Mesendoderm (in vitro differentiated cells): ENCODE measurements around the gene WFDC2. TPM values are rescaled to one million over a fixed set of nuclear protein-coding genes. Genes with fewer than 3 reads are reported as not detected.
A peak's percentile ranks its signal among the peaks of the same experiment; 100 is the strongest.

Source experiments
- DNase-seq: peaks from one replicate; pipeline ENCODE4 v3.0.0; 2013
- H2AK5ac ChIP-seq: 2 replicates; pipeline ENCODE4 v1.6.1; 2013; ENCODE audit warnings: low read length, inconsistent platforms
- H2BK120ac ChIP-seq: 2 replicates; pipeline ENCODE4 v1.6.1; 2013; ENCODE audit warnings: low read depth, mild to moderate bottlenecking, low read length, moderate library complexity, mixed read lengths
- H2BK15ac ChIP-seq: replicated peaks from 2 replicates; pipeline ENCODE4 v1.6.1; 2013; ENCODE audit warnings: low read depth, mild to moderate bottlenecking, moderate library complexity
- H2BK5ac ChIP-seq: 2 replicates; pipeline ENCODE4 v1.6.1; 2013; ENCODE audit warnings: low read length, inconsistent platforms
- H3K18ac ChIP-seq: 2 replicates; pipeline ENCODE4 v1.6.1; 2013; ENCODE audit warnings: mild to moderate bottlenecking, low read length, mixed read lengths
- H3K23ac ChIP-seq: one replicate; pipeline ENCODE4 v1.6.1; 2013; ENCODE audit warnings: low read length
- H3K27ac ChIP-seq: 2 replicates; pipeline ENCODE4 v1.5.1; 2013; ENCODE audit warnings: low read depth, mild to moderate bottlenecking, inconsistent platforms, low read length, moderate library complexity
- H3K27me3 ChIP-seq: 2 replicates; pipeline ENCODE4 v1.6.1; 2013; ENCODE audit warnings: low read length, control low read depth, mild to moderate bottlenecking, inconsistent platforms; ENCODE audit not compliant: insufficient read depth, poor library complexity
- H3K36me3 ChIP-seq: 2 replicates; pipeline ENCODE4 v1.6.1; 2013; ENCODE audit warnings: low read length, inconsistent platforms; ENCODE audit not compliant: control insufficient read depth, insufficient read depth
- H3K4ac ChIP-seq: one replicate; pipeline ENCODE4 v1.6.1; 2013; ENCODE audit warnings: low read depth, mild to moderate bottlenecking, low read length, moderate library complexity
- H3K4me1 ChIP-seq: 2 replicates; pipeline ENCODE4 v1.6.1; 2013; ENCODE audit warnings: low read depth, low read length, inconsistent platforms; ENCODE audit not compliant: control insufficient read depth
- H3K4me2 ChIP-seq: 2 replicates; pipeline ENCODE4 v1.6.1; 2013; ENCODE audit warnings: low read length
- H3K4me3 ChIP-seq: 2 replicates; pipeline ENCODE4 v1.5.1; 2013; ENCODE audit warnings: mild to moderate bottlenecking, low read length
- H3K56ac ChIP-seq: one replicate; pipeline ENCODE4 v1.6.1; 2013; ENCODE audit warnings: low read length
- H3K79me1 ChIP-seq: 2 replicates; pipeline ENCODE4 v1.6.1; 2013; ENCODE audit warnings: low read length, inconsistent platforms
- H3K79me2 ChIP-seq: 2 replicates; pipeline ENCODE4 v1.6.1; 2013; ENCODE audit warnings: mild to moderate bottlenecking, low read length; ENCODE audit not compliant: control insufficient read depth, insufficient read depth
- H3K9ac ChIP-seq: 2 replicates; pipeline ENCODE4 v1.6.1; 2013; ENCODE audit warnings: low read length, inconsistent platforms
- H4K5ac ChIP-seq: one replicate; pipeline ENCODE4 v1.6.1; 2013; ENCODE audit warnings: low read length
- H4K8ac ChIP-seq: one replicate; pipeline ENCODE4 v1.6.1; 2013; ENCODE audit warnings: low read depth, mild to moderate bottlenecking, control low read depth, low read length, moderate library complexity
- WGBS: extraction: QIAGEN DNeasy Blood & Tissue Kit; methylation state at CpG from one replicate; pipeline ENCODE4 v1.1.7; 2013; ENCODE audit warnings: low lambda C conversion rate, missing lambda C conversion rate; ENCODE audit not compliant: insufficient coverage; ENCODE audit errors: extremely low coverage; 5-methylcytosine and 5-hydroxymethylcytosine counted together
- polyA plus RNA-seq, 2 experiments: library from polyadenylated mRNA; stranded (reverse); fragments of 200-250 nt; gene quantifications; one replicate each; pipeline ENCODE4 v1.2.3, GENCODE V29; 2013

Gene WFDC2
- polyA plus RNA-seq (2013, experiment 1 of 2), result 146 TPM
- polyA plus RNA-seq (2013, experiment 2 of 2), result 142 TPM

- Histone ChIP-seq H2AK5ac (no peak within 1 kb of the TSS), H3K9ac (peak within 1 kb of the TSS; percentile 82)
- WGBS, result no CpG with 5 or more reads among the region's 54 CpGs
These were observed at the start of gene WFDC2 for GRCh38 chr20:45469336-45470261. Gene WFDC2 (plus strand): TSS chr20:45469753. CDS start chr20:45469782, 29 bp downstream.

GRCh38 chr20:45420125-45420524 is 49.4 kb upstream of the WFDC2 start:
- Histone ChIP-seq H3K56ac (no peak overlapping the region), H3K18ac (no peak overlapping the region), H3K23ac (no peak overlapping the region), H3K4ac (no peak overlapping the region), H3K4me1 (peaks cover 3% of the 10 kb centered on the region), H3K27me3 (no peaks in the 10 kb centered on the region), H2BK15ac (no peak overlapping the region), H2BK5ac (no peak overlapping the region), H3K79me1 (peaks cover 9% of the 10 kb centered on the region), H3K4me2 (no peak overlapping the region), H3K9ac (no peak overlapping the region), H4K8ac (no peak overlapping the region), H2AK5ac (no peak overlapping the region), H3K79me2 (peaks cover 8% of the 10 kb centered on the region), H3K4me3 (no peak overlapping the region), H2BK120ac (no peak overlapping the region), H3K27ac (no peak overlapping the region), H4K5ac (no peak overlapping the region), H3K36me3 (peaks cover 18% of the 10 kb centered on the region)
- no CpG with 5 or more reads among the region's 8 CpGs for WGBS
- DNase-seq, result no peak

More at GRCh38 chr20:45469336-45470261, at the start of gene WFDC2:
- peak within 1 kb of the TSS; percentile 69 for H3K4me3 ChIP-seq
- H2BK15ac ChIP-seq, result no peak within 1 kb of the TSS
- H3K4ac ChIP-seq, result peak within 1 kb of the TSS; percentile 17
- peak within 1 kb of the TSS; percentile 0 for H3K27ac ChIP-seq
- H3K36me3 ChIP-seq, result no peaks in the 10 kb centered on the region
- H2BK120ac ChIP-seq, result no peak within 1 kb of the TSS
- peak within 1 kb of the TSS; percentile 9 for H2BK5ac ChIP-seq
- peak within 1 kb of the TSS; percentile 71 for H3K18ac ChIP-seq
- peaks cover 3% of the 10 kb centered on the region for H3K79me1 ChIP-seq
- no peak within 1 kb of the TSS for H4K5ac ChIP-seq
- H3K4me1 ChIP-seq, result peaks cover 5% of the 10 kb centered on the region
- H3K27me3 ChIP-seq, result no peaks in the 10 kb centered on the region
- peak within 1 kb of the TSS; percentile 100 for H3K23ac ChIP-seq
- no peaks in the 10 kb centered on the region for H3K79me2 ChIP-seq
- peak within 1 kb of the TSS; percentile 94 for H3K4me2 ChIP-seq
- DNase-seq, result peak; percentile 67
- H3K56ac ChIP-seq, result peak within 1 kb of the TSS; percentile 89
- H4K8ac ChIP-seq, result no peak within 1 kb of the TSS

GRCh38 chr20:45423700-45424099 is 45.9 kb upstream of the WFDC2 start:
- Histone ChIP-seq H3K79me2 (no peaks in the 10 kb centered on the region), H2BK120ac (no peak overlapping the region), H3K4me3 (no peak overlapping the region), H3K36me3 (peaks cover 19% of the 10 kb centered on the region), H3K18ac (no peak overlapping the region), H3K4me2 (no peak overlapping the region), H3K4ac (no peak overlapping the region), H2AK5ac (no peak overlapping the region), H2BK15ac (no peak overlapping the region), H4K8ac (no peak overlapping the region), H3K27ac (no peak overlapping the region), H3K56ac (no peak overlapping the region), H3K27me3 (no peaks in the 10 kb centered on the region), H3K79me1 (no peaks in the 10 kb centered on the region), H3K9ac (no peak overlapping the region), H3K4me1 (no peaks in the 10 kb centered on the region), H4K5ac (no peak overlapping the region), H2BK5ac (no peak overlapping the region), H3K23ac (no peak overlapping the region)
- no peak for DNase-seq
- no CpG with 5 or more reads among the region's 2 CpGs for WGBS

GRCh38 chr20:45425561-45425960 is 44.0 kb upstream of the WFDC2 start:
- no peak overlapping the region for H3K18ac ChIP-seq
- H3K23ac ChIP-seq, result no peak overlapping the region
- no peaks in the 10 kb centered on the region for H3K27me3 ChIP-seq
- H3K4ac ChIP-seq, result no peak overlapping the region
- H2BK5ac ChIP-seq, result no peak overlapping the region
- H2AK5ac ChIP-seq, result no peak overlapping the region
- no peak overlapping the region for H3K56ac ChIP-seq
- H4K8ac ChIP-seq, result no peak overlapping the region
- H3K9ac ChIP-seq, result no peak overlapping the region
- DNase-seq, result no peak
- no peaks in the 10 kb centered on the region for H3K79me1 ChIP-seq
- H3K27ac ChIP-seq, result no peak overlapping the region
- no peak overlapping the region for H3K4me2 ChIP-seq
- H4K5ac ChIP-seq, result no peak overlapping the region
- H3K79me2 ChIP-seq, result no peaks in the 10 kb centered on the region
- H3K36me3 ChIP-seq, result peaks cover 12% of the 10 kb centered on the region
- no peak overlapping the region for H2BK120ac ChIP-seq
- WGBS, result no CpG with 5 or more reads among the region's 17 CpGs
- no peaks in the 10 kb centered on the region for H3K4me1 ChIP-seq
- H2BK15ac ChIP-seq, result no peak overlapping the region
- no peak overlapping the region for H3K4me3 ChIP-seq

- WGBS, result no CpG with 5 or more reads among the region's 5 CpGs
- H3K23ac ChIP-seq, result no peak overlapping the region
- H2BK5ac ChIP-seq, result no peak overlapping the region
- no peak overlapping the region for H2BK120ac ChIP-seq
- no peaks in the 10 kb centered on the region for H3K79me2 ChIP-seq
- no peak overlapping the region for H4K5ac ChIP-seq
- no peak overlapping the region for H2AK5ac ChIP-seq
- H3K27me3 ChIP-seq, result no peaks in the 10 kb centered on the region
- H3K18ac ChIP-seq, result no peak overlapping the region
- no peak overlapping the region for H3K56ac ChIP-seq
- H2BK15ac ChIP-seq, result no peak overlapping the region
- no peak for DNase-seq
- no peak overlapping the region for H3K9ac ChIP-seq
- no peak overlapping the region for H3K4me3 ChIP-seq
- no peaks in the 10 kb centered on the region for H3K4me1 ChIP-seq
- H3K4me2 ChIP-seq, result no peak overlapping the region
- no peaks in the 10 kb centered on the region for H3K79me1 ChIP-seq
- H3K36me3 ChIP-seq, result peaks cover 6% of the 10 kb centered on the region
- H3K27ac ChIP-seq, result no peak overlapping the region
- H3K4ac ChIP-seq, result no peak overlapping the region
- no peak overlapping the region for H4K8ac ChIP-seq
These were observed 43.1 kb upstream of the WFDC2 start for GRCh38 chr20:45426320-45427016.
